SK-N-SH treated with all-trans-retinoic acid at 6 μM for 48 hours (cell line): ENCODE data around the gene CRLF1.

Experiments
- ARNTL ChIP-seq: fragments of 450-650 bp; formaldehyde crosslinking; IDR thresholded peaks from 2 replicates; pipeline ENCODE4 v1.5.0; 2020; ENCODE audit warnings: low read depth, mild to moderate bottlenecking, moderate library complexity, borderline replicate concordance
- BACH2 ChIP-seq: fragments of 250-450 bp; sonication (Bioruptor Pico); IDR thresholded peaks from 2 replicates; pipeline ENCODE4 v1.9.0; 2021; ENCODE audit warnings: mild to moderate bottlenecking, borderline replicate concordance
- PATZ1 ChIP-seq: fragments of 250-450 bp; sonication (Bioruptor Pico); IDR thresholded peaks from 2 replicates; pipeline ENCODE4 v1.8.0; 2020; ENCODE audit warnings: mild to moderate bottlenecking, moderate library complexity, borderline replicate concordance
- POU6F1 ChIP-seq: fragments of 250-450 bp; sonication (Bioruptor Pico); IDR thresholded peaks from 2 replicates; pipeline ENCODE4 v1.8.0; 2021; ENCODE audit warnings: low read depth, mild to moderate bottlenecking, moderate library complexity, borderline replicate concordance
- RARB ChIP-seq: fragments of 250-450 bp; sonication (Bioruptor Pico); IDR thresholded peaks from 2 replicates; pipeline ENCODE4 v1.8.0; 2021; ENCODE audit warnings: mild to moderate bottlenecking, moderate library complexity
- ZFP3 ChIP-seq: fragments of 250-450 bp; sonication (Bioruptor Pico); IDR thresholded peaks from 2 replicates; pipeline ENCODE4 v1.5.0; 2020; ENCODE audit warnings: mild to moderate bottlenecking, moderate library complexity
- ZFP30 ChIP-seq: fragments of 450-650 bp; formaldehyde crosslinking; IDR thresholded peaks from 2 replicates; pipeline ENCODE4 v1.5.0; 2022; ENCODE audit warnings: mild to moderate bottlenecking, moderate library complexity

GRCh38 chr19:18591735-18592385 is 14.7 kb downstream of the CRLF1 start:
- TF ChIP-seq ZFP3 (CRISPR knock-in tag), result no peak
- no peak for TF ChIP-seq ARNTL (CRISPR knock-in tag)
- TF ChIP-seq ZFP30 (CRISPR knock-in tag), result no peak
- TF ChIP-seq RARB (CRISPR knock-in tag), result no peak
- no peak for TF ChIP-seq PATZ1 (CRISPR knock-in tag)
- no peak for TF ChIP-seq BACH2 (CRISPR knock-in tag)
- no peak for TF ChIP-seq POU6F1 (CRISPR knock-in tag)
